Measurements from ENCODE around the gene PTS. TPM values are rescaled to one million over a fixed set of nuclear protein-coding genes. Genes with fewer than 3 reads are reported as not detected.

The PTS gene
- total RNA-seq, 2 donors from 2014 or later, result 45.3 to 53.2 TPM

DNA sequence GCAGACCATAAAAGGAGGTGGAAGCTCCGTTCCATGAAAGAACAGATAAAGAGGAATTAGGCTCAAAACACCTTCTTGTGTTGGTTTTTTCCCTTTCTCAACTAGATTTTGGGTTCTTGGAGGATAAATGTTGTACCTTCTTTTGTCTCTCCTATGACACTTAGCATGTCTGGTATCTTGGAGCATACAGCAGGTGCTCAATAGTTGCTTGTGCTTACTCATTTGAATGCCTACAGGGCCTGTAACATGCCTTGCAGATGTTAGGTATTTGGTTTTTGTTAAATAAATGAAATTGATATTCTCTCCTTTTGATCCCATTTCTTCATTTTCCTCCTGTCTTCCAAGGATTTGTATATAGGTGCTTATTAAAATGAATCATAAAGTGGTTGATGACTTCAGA lies 50.8 kb downstream of the PTS start:
- H3K9ac ChIP-seq (ENCODE audit: extremely low read depth, low read length, poor library complexity, severe bottlenecking), result no peak overlapping the region
- TF ChIP-seq, protein P1, sequence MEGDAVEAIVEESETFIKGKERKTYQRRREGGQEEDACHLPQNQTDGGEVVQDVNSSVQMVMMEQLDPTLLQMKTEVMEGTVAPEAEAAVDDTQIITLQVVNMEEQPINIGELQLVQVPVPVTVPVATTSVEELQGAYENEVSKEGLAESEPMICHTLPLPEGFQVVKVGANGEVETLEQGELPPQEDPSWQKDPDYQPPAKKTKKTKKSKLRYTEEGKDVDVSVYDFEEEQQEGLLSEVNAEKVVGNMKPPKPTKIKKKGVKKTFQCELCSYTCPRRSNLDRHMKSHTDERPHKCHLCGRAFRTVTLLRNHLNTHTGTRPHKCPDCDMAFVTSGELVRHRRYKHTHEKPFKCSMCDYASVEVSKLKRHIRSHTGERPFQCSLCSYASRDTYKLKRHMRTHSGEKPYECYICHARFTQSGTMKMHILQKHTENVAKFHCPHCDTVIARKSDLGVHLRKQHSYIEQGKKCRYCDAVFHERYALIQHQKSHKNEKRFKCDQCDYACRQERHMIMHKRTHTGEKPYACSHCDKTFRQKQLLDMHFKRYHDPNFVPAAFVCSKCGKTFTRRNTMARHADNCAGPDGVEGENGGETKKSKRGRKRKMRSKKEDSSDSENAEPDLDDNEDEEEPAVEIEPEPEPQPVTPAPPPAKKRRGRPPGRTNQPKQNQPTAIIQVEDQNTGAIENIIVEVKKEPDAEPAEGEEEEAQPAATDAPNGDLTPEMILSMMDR (conservative IDR thresholded peaks at IDR 0.05), result no peak
- no peaks in the 10 kb centered on the region for H3K9me3 Mint-ChIP-seq
- no peak overlapping the region for H3K27ac Mint-ChIP-seq
- no peaks in the 10 kb centered on the region for H3K9me3 ChIP-seq (ENCODE audit: control insufficient read depth, low read length)
- H3K4me1 Mint-ChIP-seq, result peaks cover 7% of the 10 kb centered on the region
- H3K27me3 Mint-ChIP-seq (ENCODE audit: insufficient read depth), result peaks cover 9% of the 10 kb centered on the region
- H3K27ac ChIP-seq (ENCODE audit: low read depth, low read length), result no peak overlapping the region
- no peak for DNase-seq
- no peak overlapping the region for H3K4me3 Mint-ChIP-seq
- WGBS, 2 experiments (ENCODE audit: insufficient coverage in 1 of 2, insufficient read length in 1 of 2), result 96 to 100% methylated on average over 1 of the region's 1 CpG
- no peak overlapping the region for H3K4me3 ChIP-seq (ENCODE audit: low read length)
- H3K36me3 ChIP-seq (ENCODE audit: control insufficient read depth, insufficient read depth, low read length), result no peaks in the 10 kb centered on the region
- H3K36me3 Mint-ChIP-seq (ENCODE audit: low read depth), result no peaks in the 10 kb centered on the region
- H3K27me3 ChIP-seq (ENCODE audit: control insufficient read depth, insufficient read depth, low read length, poor library complexity, severe bottlenecking), result no peaks in the 10 kb centered on the region
- no peaks in the 10 kb centered on the region for H3K4me1 ChIP-seq (ENCODE audit: control insufficient read depth, insufficient read depth, low read length)

DNA sequence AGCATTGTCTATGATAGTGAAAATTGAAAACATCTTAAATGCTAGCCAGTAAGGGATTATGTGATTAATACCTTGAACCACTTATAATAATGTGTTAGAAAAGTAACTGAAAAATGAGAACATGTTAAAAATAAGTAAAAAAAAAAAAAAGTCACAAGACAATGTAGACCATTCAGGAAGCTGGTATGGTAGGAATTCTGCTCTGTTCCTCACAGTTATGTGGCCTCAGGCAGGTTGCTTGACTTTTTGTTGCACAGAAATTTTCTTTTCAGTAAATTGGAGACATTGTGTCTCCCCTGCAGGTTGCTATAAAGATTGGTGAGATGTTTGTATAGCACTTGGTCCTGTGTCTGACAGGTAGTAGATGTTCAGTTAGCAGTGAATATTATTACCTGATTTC lies 51.7 kb downstream of the PTS start:
- Histone ChIP-seq H3K9ac (ENCODE audit: extremely low read depth, low read length, poor library complexity, severe bottlenecking) (no peak overlapping the region), H3K27ac (ENCODE audit: low read depth, low read length) (no peak overlapping the region), H3K36me3 (ENCODE audit: control insufficient read depth, insufficient read depth, low read length) (no peaks in the 10 kb centered on the region), H3K27me3 (ENCODE audit: control insufficient read depth, insufficient read depth, low read length, poor library complexity, severe bottlenecking) (peaks cover 9% of the 10 kb centered on the region), H3K4me3 (ENCODE audit: low read length) (no peak overlapping the region), H3K4me1 (ENCODE audit: control insufficient read depth, insufficient read depth, low read length) (no peaks in the 10 kb centered on the region), H3K9me3 (ENCODE audit: control insufficient read depth, low read length) (no peaks in the 10 kb centered on the region)
- no peaks in the 10 kb centered on the region for H3K9me3 Mint-ChIP-seq
- H3K27me3 Mint-ChIP-seq (ENCODE audit: insufficient read depth), result peaks cover 9% of the 10 kb centered on the region
- H3K36me3 Mint-ChIP-seq (ENCODE audit: low read depth), result no peaks in the 10 kb centered on the region
- no peak overlapping the region for H3K4me3 Mint-ChIP-seq
- H3K4me1 Mint-ChIP-seq, result peaks cover 7% of the 10 kb centered on the region
- TF ChIP-seq, protein P1 (conservative IDR thresholded peaks at IDR 0.05), result no peak
- H3K27ac Mint-ChIP-seq, result no peak overlapping the region
- no peak for DNase-seq

DNA sequence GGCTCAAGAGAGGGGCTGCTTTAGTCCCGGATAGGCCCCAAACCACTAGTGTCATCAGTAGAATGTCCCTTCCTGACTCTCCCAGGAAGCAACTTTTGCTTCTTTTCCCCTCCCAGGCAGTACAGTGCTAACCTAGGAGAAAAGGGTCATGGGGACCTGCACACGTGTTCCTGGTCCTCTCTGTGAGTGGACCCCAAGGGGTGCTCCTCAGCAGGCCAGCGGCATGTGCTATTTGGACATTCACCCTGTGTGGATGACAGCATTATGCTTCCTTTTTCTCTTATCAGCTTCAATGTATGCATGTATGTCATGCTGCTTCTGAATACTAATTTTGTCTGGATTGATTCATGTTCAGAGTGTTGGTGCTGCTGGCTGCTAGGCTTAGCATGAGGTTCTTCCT lies 52.6 kb downstream of the PTS start:
- Mint-ChIP-seq H3K9me3 (no peaks in the 10 kb centered on the region), H3K36me3 (ENCODE audit: low read depth) (no peaks in the 10 kb centered on the region), H3K27ac (no peak overlapping the region), H3K27me3 (ENCODE audit: insufficient read depth) (peaks cover 7% of the 10 kb centered on the region), H3K4me1 (peaks cover 7% of the 10 kb centered on the region), H3K4me3 (no peak overlapping the region)
- WGBS, 2 experiments (ENCODE audit: insufficient coverage in 1 of 2, insufficient read length in 1 of 2), result 50 to 60% methylated on average over 2 to 3 of the region's 3 CpGs
- no peak overlapping the region for H3K4me3 ChIP-seq (ENCODE audit: low read length)
- H3K9ac ChIP-seq (ENCODE audit: extremely low read depth, low read length, poor library complexity, severe bottlenecking), result no peak overlapping the region
- no peaks in the 10 kb centered on the region for H3K36me3 ChIP-seq (ENCODE audit: control insufficient read depth, insufficient read depth, low read length)
- peaks cover 9% of the 10 kb centered on the region for H3K27me3 ChIP-seq (ENCODE audit: control insufficient read depth, insufficient read depth, low read length, poor library complexity, severe bottlenecking)
- no peaks in the 10 kb centered on the region for H3K4me1 ChIP-seq (ENCODE audit: control insufficient read depth, insufficient read depth, low read length)
- no peak for DNase-seq
- TF ChIP-seq, protein P1 (conservative IDR thresholded peaks at IDR 0.05), result no peak
- H3K27ac ChIP-seq (ENCODE audit: low read depth, low read length), result no peak overlapping the region
- H3K9me3 ChIP-seq (ENCODE audit: control insufficient read depth, low read length), result no peaks in the 10 kb centered on the region

All from endodermal cell (in vitro differentiated cells).